MM.1S (cell line): ENCODE measurements around the gene ADAMTSL1.

Experiments
- EZH2phosphoT487 ChIP-seq: fragments of 300-600 bp; sonication (generic); IDR thresholded peaks from 2 replicates; pipeline ENCODE4 v1.6.1; 2018; ENCODE audit warnings: antibody characterized with exemption, low read length
- TF ChIP-seq, protein P1 (sequence below): fragments of 300-600 bp; sonication (generic); IDR thresholded peaks from 2 replicates; pipeline ENCODE4 v1.5.1; 2016; ENCODE audit warnings: antibody characterized with exemption, low read length, mixed read lengths

DNA sequence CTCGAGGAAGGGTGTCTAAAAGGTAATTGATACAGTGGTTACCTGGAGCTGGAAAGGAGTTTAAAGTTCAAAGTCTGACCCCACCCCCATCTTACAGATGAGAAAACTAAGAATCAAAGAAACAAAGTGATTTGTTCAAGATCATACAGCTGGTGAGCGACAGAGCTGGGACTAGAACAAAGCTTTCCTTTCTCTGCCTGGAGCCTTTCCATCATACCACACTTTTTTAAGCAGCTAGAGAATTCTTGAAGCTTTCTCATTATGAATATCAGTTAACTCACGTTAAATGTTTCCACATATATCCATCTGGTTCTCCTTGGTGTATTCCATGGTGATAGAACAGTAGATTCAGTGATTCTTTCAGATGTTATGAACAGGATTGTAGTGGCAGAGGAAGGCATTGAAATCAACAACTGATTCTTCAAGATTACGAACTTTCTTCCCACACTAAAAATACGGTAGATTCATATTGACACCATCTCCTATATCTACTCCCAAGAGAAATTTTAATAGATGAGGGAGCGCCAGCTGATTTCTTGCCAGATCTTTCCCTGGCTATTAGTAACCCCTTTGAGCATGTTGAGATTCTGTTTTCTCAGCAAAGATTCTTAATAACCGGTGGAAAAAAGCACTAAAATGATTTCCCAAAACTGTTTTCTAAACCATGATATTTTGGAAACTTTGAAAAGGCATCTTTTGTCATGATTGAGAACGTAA lies 233.7 kb downstream of the ADAMTSL1 start:
- TF ChIP-seq, protein P1, sequence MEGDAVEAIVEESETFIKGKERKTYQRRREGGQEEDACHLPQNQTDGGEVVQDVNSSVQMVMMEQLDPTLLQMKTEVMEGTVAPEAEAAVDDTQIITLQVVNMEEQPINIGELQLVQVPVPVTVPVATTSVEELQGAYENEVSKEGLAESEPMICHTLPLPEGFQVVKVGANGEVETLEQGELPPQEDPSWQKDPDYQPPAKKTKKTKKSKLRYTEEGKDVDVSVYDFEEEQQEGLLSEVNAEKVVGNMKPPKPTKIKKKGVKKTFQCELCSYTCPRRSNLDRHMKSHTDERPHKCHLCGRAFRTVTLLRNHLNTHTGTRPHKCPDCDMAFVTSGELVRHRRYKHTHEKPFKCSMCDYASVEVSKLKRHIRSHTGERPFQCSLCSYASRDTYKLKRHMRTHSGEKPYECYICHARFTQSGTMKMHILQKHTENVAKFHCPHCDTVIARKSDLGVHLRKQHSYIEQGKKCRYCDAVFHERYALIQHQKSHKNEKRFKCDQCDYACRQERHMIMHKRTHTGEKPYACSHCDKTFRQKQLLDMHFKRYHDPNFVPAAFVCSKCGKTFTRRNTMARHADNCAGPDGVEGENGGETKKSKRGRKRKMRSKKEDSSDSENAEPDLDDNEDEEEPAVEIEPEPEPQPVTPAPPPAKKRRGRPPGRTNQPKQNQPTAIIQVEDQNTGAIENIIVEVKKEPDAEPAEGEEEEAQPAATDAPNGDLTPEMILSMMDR = no peak
- no peak for TF ChIP-seq EZH2phosphoT487
